ENCODE results near the gene UBE2K. TPM values are rescaled to one million over a fixed set of nuclear protein-coding genes. Genes with fewer than 3 reads are reported as not detected.
A peak's percentile ranks its signal among the peaks of the same experiment; 100 is the strongest.

The UBE2K gene
- total and polyA plus RNA-seq, 3 experiments from 2014 or later: 71.1 to 88.3 (median 87.5) TPM

DNA sequence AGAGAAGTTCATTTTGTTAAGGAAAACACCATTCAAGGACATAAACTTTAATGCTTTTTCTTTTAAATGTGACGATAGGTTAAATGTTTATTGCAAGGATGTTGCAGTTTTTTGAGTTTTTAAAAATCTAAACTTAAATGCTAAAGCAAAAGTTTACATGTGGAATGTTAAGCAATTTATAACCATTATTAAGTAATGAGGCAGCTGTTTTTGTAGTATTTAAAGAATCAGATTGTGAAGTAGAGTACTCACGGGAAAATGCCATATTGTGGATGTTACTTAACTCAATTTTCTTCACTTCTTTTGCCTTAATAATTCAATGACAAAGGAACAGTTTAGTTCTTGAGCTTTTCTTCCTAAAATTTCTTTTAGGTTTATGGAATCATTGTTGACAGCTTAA, 43.5 kb downstream of the UBE2K start:
- POLR2A ChIA-PET: no interaction called here
- Histone ChIP-seq H3K4me1 (ENCODE audit: insufficient read depth, low read length) (no peaks in the 10 kb centered on the region), H3K27ac (ENCODE audit: low read depth, low read length) (no peak overlapping the region), H3K9me3 (ENCODE audit: low read length) (no peaks in the 10 kb centered on the region), H3K27me3 (ENCODE audit: insufficient read depth, low read length, poor library complexity, severe bottlenecking) (no peaks in the 10 kb centered on the region), H3K4me3 (ENCODE audit: low read length) (no peak overlapping the region), H3K36me3 (ENCODE audit: insufficient read depth, low read length) (no peaks in the 10 kb centered on the region)
- peak overlapping the region in 1 of 8 donors; percentile 33 for H3K27ac Mint-ChIP-seq
- DNase-seq: no peak
- no peak overlapping the region for H3K4me3 Mint-ChIP-seq
- no peaks in the 10 kb centered on the region for H3K9me3 Mint-ChIP-seq
- H3K36me3 Mint-ChIP-seq: peaks cover 0 to 27% (median 3%) of the 10 kb centered on the region in 3 donors
- H3K27me3 Mint-ChIP-seq: no peaks in the 10 kb centered on the region
- peaks cover 12 to 25% (median 18%) of the 10 kb centered on the region in 3 donors for H3K4me1 Mint-ChIP-seq
- CTCF ChIA-PET: no interaction called here

DNA sequence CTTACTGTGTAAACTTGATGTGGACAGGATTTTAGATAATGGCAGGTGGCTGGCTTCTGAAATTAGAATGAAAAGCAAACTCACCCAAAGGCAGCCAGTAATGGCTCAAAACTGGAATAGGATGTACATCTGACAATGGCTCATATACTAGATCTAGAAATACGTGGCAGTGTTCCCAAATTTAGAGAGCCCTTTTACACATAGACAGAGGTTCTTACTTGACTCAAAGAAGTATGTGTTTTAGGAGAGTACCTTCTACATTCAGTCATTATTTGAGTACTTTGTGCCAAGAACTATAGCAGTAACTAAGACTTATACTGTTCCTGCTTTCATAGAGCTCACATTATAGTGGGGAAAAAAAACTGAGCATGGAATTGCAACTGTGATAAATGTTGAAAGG, 48.0 kb downstream of the UBE2K start:
- ChIA-PET CTCF (interaction anchor here (1.7 kb wide), 1 partner anchor 11 kb away, joined by 4 read pairs; no protein-coding TSS in a partner anchor), POLR2A (no interaction called here)
- Mint-ChIP-seq H3K4me3 (no peak overlapping the region), H3K27ac (peak overlapping the region in 3 of 8 donors; percentile 42 to 73 (median 59)), H3K4me1 (peaks cover 10 to 21% (median 12%) of the 10 kb centered on the region in 3 donors), H3K27me3 (no peaks in the 10 kb centered on the region), H3K9me3 (no peaks in the 10 kb centered on the region), H3K36me3 (peaks cover 0 to 45% (median 8%) of the 10 kb centered on the region in 3 donors)
- Histone ChIP-seq H3K4me3 (ENCODE audit: low read length) (no peak overlapping the region), H3K27ac (ENCODE audit: low read depth, low read length) (no peak overlapping the region), H3K27me3 (ENCODE audit: insufficient read depth, low read length, poor library complexity, severe bottlenecking) (no peaks in the 10 kb centered on the region), H3K9me3 (ENCODE audit: low read length) (no peaks in the 10 kb centered on the region), H3K36me3 (ENCODE audit: insufficient read depth, low read length) (peaks cover 3% of the 10 kb centered on the region), H3K4me1 (ENCODE audit: insufficient read depth, low read length) (no peaks in the 10 kb centered on the region)
- DNase-seq: no peak

DNA sequence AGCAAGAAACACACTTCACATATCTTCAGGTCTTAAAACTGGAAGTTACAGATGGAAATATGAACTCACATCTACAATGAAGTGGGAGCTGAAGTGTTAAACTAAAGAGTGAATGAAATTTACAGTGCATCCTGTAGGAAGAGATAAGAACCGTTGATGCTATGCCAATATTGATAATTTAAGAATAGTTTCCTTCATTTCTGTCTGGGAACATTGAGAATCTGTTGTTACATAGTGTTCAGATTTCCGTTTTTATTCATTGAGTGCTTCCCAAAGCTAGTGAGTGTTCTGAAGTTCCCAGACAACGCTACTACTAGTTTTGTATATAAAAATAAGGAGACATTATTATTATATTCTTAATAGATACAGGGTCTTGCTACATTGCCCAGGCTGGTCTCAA, 52.3 kb downstream of the UBE2K start:
- no peak for DNase-seq
- ChIA-PET CTCF (no interaction called here), POLR2A (no interaction called here)
- H3K4me3 Mint-ChIP-seq: no peak overlapping the region
- H3K4me1 Mint-ChIP-seq: peaks cover 20 to 36% (median 24%) of the 10 kb centered on the region in 3 donors
- Histone ChIP-seq H3K27ac (ENCODE audit: low read depth, low read length) (no peak overlapping the region), H3K9me3 (ENCODE audit: low read length) (no peaks in the 10 kb centered on the region), H3K4me1 (ENCODE audit: insufficient read depth, low read length) (no peaks in the 10 kb centered on the region), H3K4me3 (ENCODE audit: low read length) (no peak overlapping the region), H3K27me3 (ENCODE audit: insufficient read depth, low read length, poor library complexity, severe bottlenecking) (no peaks in the 10 kb centered on the region), H3K36me3 (ENCODE audit: insufficient read depth, low read length) (peaks cover 3% of the 10 kb centered on the region)
- H3K27ac Mint-ChIP-seq: peak overlapping the region in 1 of 8 donors; percentile 84
- no peaks in the 10 kb centered on the region for H3K9me3 Mint-ChIP-seq
- H3K27me3 Mint-ChIP-seq: peaks cover 0 to 1% of the 10 kb centered on the region in 2 donors
- H3K36me3 Mint-ChIP-seq: peaks cover 0 to 61% (median 9%) of the 10 kb centered on the region in 3 donors

DNA sequence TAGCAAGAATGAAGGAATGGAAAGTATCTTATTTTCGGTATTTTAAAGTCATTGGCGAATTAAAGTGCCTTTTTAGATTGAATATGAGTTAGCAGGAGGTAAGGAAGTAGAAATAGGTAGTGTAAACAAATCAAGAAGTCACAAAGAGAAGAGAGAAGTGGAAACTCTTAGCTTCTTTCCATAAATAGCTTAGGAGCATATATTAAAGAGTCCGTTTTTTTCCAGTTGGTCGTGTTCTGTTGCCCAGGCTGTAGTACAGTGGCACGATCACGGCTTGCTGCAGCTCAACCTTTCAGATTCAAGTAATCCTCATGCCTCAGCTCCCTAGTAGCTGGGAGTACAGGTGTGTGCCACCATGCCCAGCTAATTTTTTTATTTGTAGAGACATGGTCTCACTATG, 56.4 kb downstream of the UBE2K start:
- H3K27me3 Mint-ChIP-seq: peaks cover 0 to 1% of the 10 kb centered on the region in 2 donors
- ChIA-PET POLR2A (no interaction called here), CTCF (no interaction called here)
- no peak overlapping the region for H3K4me3 ChIP-seq (ENCODE audit: low read length)
- H3K36me3 ChIP-seq (ENCODE audit: insufficient read depth, low read length): peaks cover 17% of the 10 kb centered on the region
- H3K9me3 ChIP-seq (ENCODE audit: low read length): no peaks in the 10 kb centered on the region
- no peak for DNase-seq
- no peaks in the 10 kb centered on the region for H3K9me3 Mint-ChIP-seq
- H3K4me1 Mint-ChIP-seq: peaks cover 13 to 23% (median 20%) of the 10 kb centered on the region in 3 donors
- H3K27ac ChIP-seq (ENCODE audit: low read depth, low read length): no peak overlapping the region
- H3K4me3 Mint-ChIP-seq: no peak overlapping the region
- H3K27ac Mint-ChIP-seq: peak overlapping the region in 4 of 8 donors; percentile 1 to 27 (median 14)
- no peaks in the 10 kb centered on the region for H3K4me1 ChIP-seq (ENCODE audit: insufficient read depth, low read length)
- no peaks in the 10 kb centered on the region for H3K27me3 ChIP-seq (ENCODE audit: insufficient read depth, low read length, poor library complexity, severe bottlenecking)
- peaks cover 0 to 65% (median 9%) of the 10 kb centered on the region in 3 donors for H3K36me3 Mint-ChIP-seq

DNA sequence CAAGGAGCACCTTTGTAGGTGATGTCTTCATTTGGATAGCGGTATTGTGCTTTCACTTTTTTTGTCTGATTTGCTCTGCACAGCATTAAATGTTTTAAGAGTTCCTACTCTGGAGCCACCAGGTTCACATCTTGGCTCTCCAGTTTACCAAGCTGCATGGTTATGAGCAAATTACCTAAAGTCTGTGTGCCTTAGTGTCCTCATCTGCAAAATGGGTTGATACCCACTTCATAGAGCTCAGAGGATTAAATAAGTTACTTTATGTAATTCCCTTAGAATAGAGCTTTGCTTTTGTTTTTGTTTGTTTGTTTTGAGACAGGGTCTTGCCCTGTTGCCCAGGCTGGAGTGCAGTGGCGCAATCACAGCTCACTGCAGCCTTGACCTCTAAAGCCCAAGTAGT, 58.2 kb downstream of the UBE2K start:
- H3K27me3 ChIP-seq (ENCODE audit: insufficient read depth, low read length, poor library complexity, severe bottlenecking): no peaks in the 10 kb centered on the region
- H3K27me3 Mint-ChIP-seq: peaks cover 0 to 1% of the 10 kb centered on the region in 2 donors
- peak overlapping the region in 5 of 8 donors; percentile 24 to 73 (median 44) for H3K27ac Mint-ChIP-seq
- H3K36me3 ChIP-seq (ENCODE audit: insufficient read depth, low read length): peaks cover 20% of the 10 kb centered on the region
- H3K4me1 ChIP-seq (ENCODE audit: insufficient read depth, low read length): no peaks in the 10 kb centered on the region
- peaks cover 13 to 23% (median 20%) of the 10 kb centered on the region in 3 donors for H3K4me1 Mint-ChIP-seq
- ChIA-PET CTCF (interaction anchor here (1.2 kb wide), 1 partner anchor 11 kb away, joined by 4 read pairs; no protein-coding TSS in a partner anchor), POLR2A (interaction anchor here (0.6 kb wide), 1 partner anchor 18 kb away, joined by 4 read pairs; no protein-coding TSS in a partner anchor)
- H3K4me3 Mint-ChIP-seq: no peak overlapping the region
- peaks cover 0 to 63% (median 9%) of the 10 kb centered on the region in 3 donors for H3K36me3 Mint-ChIP-seq
- no peaks in the 10 kb centered on the region for H3K9me3 Mint-ChIP-seq
- no peak overlapping the region for H3K27ac ChIP-seq (ENCODE audit: low read depth, low read length)
- no peaks in the 10 kb centered on the region for H3K9me3 ChIP-seq (ENCODE audit: low read length)
- H3K4me3 ChIP-seq (ENCODE audit: low read length): no peak overlapping the region
- DNase-seq: no peak

DNA sequence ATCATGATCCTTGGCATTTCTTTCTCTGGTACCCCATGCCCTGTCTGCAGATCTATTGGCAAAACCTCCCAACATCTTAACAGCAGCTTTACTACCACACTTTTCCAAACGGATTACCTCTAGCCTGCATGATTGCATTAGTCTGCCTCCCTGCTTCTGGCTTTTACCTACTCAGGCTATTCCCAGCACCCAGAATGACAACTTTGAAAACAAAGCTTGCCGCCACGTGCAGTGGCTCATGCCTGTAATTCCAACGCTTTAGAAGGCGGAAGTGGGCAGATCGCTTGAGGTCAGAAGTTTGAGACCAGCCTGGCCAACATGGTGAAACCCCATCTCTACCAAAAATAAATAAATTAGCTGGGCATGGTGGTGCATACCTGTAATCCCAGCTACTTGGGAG, 60.2 kb downstream of the UBE2K start:
- peaks cover 0 to 65% (median 11%) of the 10 kb centered on the region in 3 donors for H3K36me3 Mint-ChIP-seq
- no peaks in the 10 kb centered on the region for H3K9me3 Mint-ChIP-seq
- H3K4me1 ChIP-seq (ENCODE audit: insufficient read depth, low read length): no peaks in the 10 kb centered on the region
- H3K4me3 Mint-ChIP-seq: no peak overlapping the region
- peaks cover 0 to 1% of the 10 kb centered on the region in 2 donors for H3K27me3 Mint-ChIP-seq
- H3K27me3 ChIP-seq (ENCODE audit: insufficient read depth, low read length, poor library complexity, severe bottlenecking): no peaks in the 10 kb centered on the region
- DNase-seq: no peak
- ChIA-PET POLR2A (no interaction called here), CTCF (no interaction called here)
- H3K27ac Mint-ChIP-seq: peak overlapping the region in 1 of 8 donors; percentile 11
- no peak overlapping the region for H3K27ac ChIP-seq (ENCODE audit: low read depth, low read length)
- peaks cover 8 to 18% (median 12%) of the 10 kb centered on the region in 3 donors for H3K4me1 Mint-ChIP-seq
- H3K9me3 ChIP-seq (ENCODE audit: low read length): no peaks in the 10 kb centered on the region
- peaks cover 24% of the 10 kb centered on the region for H3K36me3 ChIP-seq (ENCODE audit: insufficient read depth, low read length)
- H3K4me3 ChIP-seq (ENCODE audit: low read length): no peak overlapping the region

DNA sequence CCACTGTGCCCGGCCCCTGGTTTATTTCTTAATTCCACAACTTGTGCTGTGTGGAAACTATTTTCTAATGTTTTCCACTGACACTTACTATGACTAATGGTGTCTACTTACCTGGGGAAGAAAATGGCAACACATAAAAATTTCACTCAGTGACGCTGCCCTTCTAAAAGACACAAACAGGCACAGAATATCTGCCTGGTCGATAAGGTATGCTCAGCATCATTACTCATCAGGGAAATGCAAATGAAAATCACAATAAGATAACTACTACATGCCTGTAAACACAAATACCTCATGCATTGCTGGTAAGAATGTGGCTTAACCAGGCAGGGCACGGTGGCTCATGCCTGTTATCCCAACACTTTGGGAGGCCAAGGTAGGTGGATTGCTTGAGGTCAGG, 61.6 kb downstream of the UBE2K start:
- POLR2A ChIA-PET: no interaction called here
- H3K9me3 ChIP-seq (ENCODE audit: low read length): no peaks in the 10 kb centered on the region
- CTCF ChIA-PET: no interaction called here
- no peak overlapping the region for H3K27ac ChIP-seq (ENCODE audit: low read depth, low read length)
- Mint-ChIP-seq H3K4me3 (no peak overlapping the region), H3K27ac (no peak overlapping the region), H3K9me3 (no peaks in the 10 kb centered on the region), H3K36me3 (peaks cover 0 to 66% (median 16%) of the 10 kb centered on the region in 3 donors), H3K4me1 (peaks cover 2 to 8% (median 8%) of the 10 kb centered on the region in 3 donors), H3K27me3 (no peaks in the 10 kb centered on the region)
- H3K4me3 ChIP-seq (ENCODE audit: low read length): no peak overlapping the region
- H3K4me1 ChIP-seq (ENCODE audit: insufficient read depth, low read length): no peaks in the 10 kb centered on the region
- DNase-seq: no peak
- no peaks in the 10 kb centered on the region for H3K27me3 ChIP-seq (ENCODE audit: insufficient read depth, low read length, poor library complexity, severe bottlenecking)
- peaks cover 24% of the 10 kb centered on the region for H3K36me3 ChIP-seq (ENCODE audit: insufficient read depth, low read length)

DNA sequence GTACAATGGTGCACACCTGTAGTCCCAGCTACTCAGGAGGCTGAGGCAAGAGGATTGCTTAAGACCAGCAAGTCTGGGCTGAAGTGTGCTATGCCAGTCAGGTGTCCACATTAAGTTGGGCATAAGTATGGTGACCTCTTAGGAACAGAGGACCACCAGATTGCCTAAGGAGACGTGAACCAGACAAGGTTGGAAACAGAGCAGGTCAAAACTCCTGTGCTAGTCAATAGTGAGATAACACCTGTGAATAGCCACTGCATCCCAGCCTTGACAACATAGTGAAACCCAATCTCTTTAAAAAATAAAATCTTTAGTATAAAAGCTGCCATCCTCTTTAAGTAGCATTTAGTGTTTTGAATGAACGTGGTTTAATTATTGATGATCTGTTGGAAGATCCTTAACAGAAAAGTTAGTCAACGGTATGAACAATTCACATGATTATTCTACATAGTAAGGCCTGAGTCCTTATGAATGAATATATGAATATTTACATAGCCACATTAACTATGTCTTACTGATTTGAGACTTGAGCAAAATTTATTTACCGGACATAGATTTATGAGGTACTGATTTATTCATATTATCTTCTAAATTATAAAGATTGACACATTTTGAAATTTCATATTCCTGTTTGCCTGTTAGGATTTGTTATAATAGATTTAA, 63.2 kb downstream of the UBE2K start:
- H3K36me3 ChIP-seq (ENCODE audit: insufficient read depth, low read length): peaks cover 17% of the 10 kb centered on the region
- no peaks in the 10 kb centered on the region for H3K4me1 ChIP-seq (ENCODE audit: insufficient read depth, low read length)
- Mint-ChIP-seq H3K4me3 (no peak overlapping the region), H3K4me1 (no peaks in the 10 kb centered on the region), H3K27me3 (no peaks in the 10 kb centered on the region), H3K36me3 (peaks cover 0 to 62% (median 14%) of the 10 kb centered on the region in 3 donors), H3K27ac (peak overlapping the region in 2 of 8 donors; percentile 10 to 52), H3K9me3 (no peaks in the 10 kb centered on the region)
- DNase-seq: no peak
- CTCF ChIA-PET: no interaction called here
- POLR2A ChIA-PET: no interaction called here
- H3K4me3 ChIP-seq (ENCODE audit: low read length): no peak overlapping the region
- no peak overlapping the region for H3K27ac ChIP-seq (ENCODE audit: low read depth, low read length)
- no peaks in the 10 kb centered on the region for H3K9me3 ChIP-seq (ENCODE audit: low read length)
- no peaks in the 10 kb centered on the region for H3K27me3 ChIP-seq (ENCODE audit: insufficient read depth, low read length, poor library complexity, severe bottlenecking)

Measured in CD8-positive, alpha-beta memory T cell (primary cell).